Smooth muscle cell (in vitro differentiated cells): ENCODE results near the gene MACROD1. TPM values are rescaled to one million over a fixed set of nuclear protein-coding genes. Genes with fewer than 3 reads are reported as not detected.
A peak's percentile ranks its signal among the peaks of the same experiment; 100 is the strongest.

Experiments
- DNase-seq: peaks from one replicate; lab custom pipeline; 2025; ENCODE audit not compliant: unreplicated experiment; lab: John Stamatoyannopoulos, UW
- H2AFZ ChIP-seq: fragments of 200-600 bp; sonication (generic); 2 replicates; pipeline ENCODE4 v1.6.0; 2016; ENCODE audit warnings: antibody characterized with exemption, low read depth, mild to moderate bottlenecking
- H3F3A ChIP-seq: fragments of 200-600 bp; sonication (generic); 2 replicates; pipeline ENCODE4 v1.6.0; 2017; ENCODE audit warnings: antibody characterized with exemption, low read depth
- H3K27ac ChIP-seq: fragments of 200-600 bp; sonication (generic); 2 replicates; pipeline ENCODE4 v1.5.1; 2016; ENCODE audit warnings: low read depth, mild to moderate bottlenecking
- H3K27me3 ChIP-seq: fragments of 200-600 bp; sonication (generic); 2 replicates; pipeline ENCODE4 v1.6.1; 2016; ENCODE audit warnings: low read depth, mild to moderate bottlenecking
- H3K36me3 ChIP-seq: fragments of 200-600 bp; sonication (generic); 2 replicates; pipeline ENCODE4 v1.5.1; 2016; ENCODE audit warnings: low read depth
- H3K4me1 ChIP-seq: fragments of 200-600 bp; sonication (generic); 2 replicates; pipeline ENCODE4 v1.5.1; 2016; ENCODE audit warnings: low read depth
- H3K4me2 ChIP-seq: fragments of 200-600 bp; sonication (generic); 2 replicates; pipeline ENCODE4 v1.6.0; 2016; ENCODE audit warnings: mild to moderate bottlenecking
- H3K4me3 ChIP-seq: fragments of 200-600 bp; sonication (generic); 2 replicates; pipeline ENCODE4 v1.5.1; 2016; ENCODE audit warnings: mild to moderate bottlenecking
- H3K79me2 ChIP-seq: fragments of 200-600 bp; sonication (generic); 2 replicates; pipeline ENCODE4 v1.6.0; 2016; ENCODE audit warnings: low read depth, mild to moderate bottlenecking
- H3K9ac ChIP-seq: fragments of 200-600 bp; sonication (generic); 2 replicates; pipeline ENCODE4 v1.6.0; 2016; ENCODE audit warnings: low read depth
- H3K9me3 ChIP-seq: fragments of 200-600 bp; sonication (generic); replicated peaks from 2 replicates; pipeline ENCODE4 v1.5.1; 2016; ENCODE audit warnings: low read depth
- H4K20me1 ChIP-seq: fragments of 200-600 bp; sonication (generic); 2 replicates; pipeline ENCODE4 v1.6.0; 2016; ENCODE audit warnings: low read depth
- CTCF ChIP-seq: fragments of 200-600 bp; sonication (generic); IDR thresholded peaks from 2 replicates; pipeline ENCODE4 v1.5.1; 2017; ENCODE audit warnings: borderline replicate concordance, mild to moderate bottlenecking, antibody characterized with exemption; ENCODE audit not compliant: insufficient read depth, poor library complexity, severe bottlenecking
- WGBS: methylation state at CpG from one replicate; pipeline ENCODE4 v1.1.7; 2016; ENCODE audit warnings: low lambda C conversion rate; 5-methylcytosine and 5-hydroxymethylcytosine counted together
- polyA plus RNA-seq: library from polyadenylated mRNA; unstranded; fragments of >200 nt; fragmentation: Nextera tagmentation; extraction: Ambion mirVana; gene quantifications from 2 replicates; pipeline ENCODE4 v1.2.1, GENCODE V29; 2016
- total RNA-seq: library from RNA; depleted of rRNA; stranded (reverse); fragments of >200 nt; gene quantifications from 2 replicates; pipeline ENCODE4 v1.2.3, GENCODE V29; 2014

MACROD1 gene
- total and polyA plus RNA-seq, 2 experiments from 2014 or later = 9.2 to 32.6 TPM

- H3K36me3 ChIP-seq = no peaks in the 10 kb centered on the region
- H3K9me3 ChIP-seq = no peaks in the 10 kb centered on the region
- no peak overlapping the region for H2AFZ ChIP-seq
- peaks cover 63% of the 10 kb centered on the region for H4K20me1 ChIP-seq
- no peak overlapping the region for H3K27ac ChIP-seq
- peak overlapping the region; percentile 97 for H3K4me2 ChIP-seq
- peak; percentile 17 for DNase-seq
- peaks cover 17% of the 10 kb centered on the region for H3K4me1 ChIP-seq
- H3K4me3 ChIP-seq = peak overlapping the region; percentile 56
- H3K27me3 ChIP-seq = peaks cover 64% of the 10 kb centered on the region
- 3% methylated on average over 51 of the region's 85 CpGs for WGBS
- TF ChIP-seq CTCF = no peak
- no peaks in the 10 kb centered on the region for H3K79me2 ChIP-seq
- H3F3A ChIP-seq = no peaks in the 10 kb centered on the region
- no peak overlapping the region for H3K9ac ChIP-seq
These were observed 129.6 kb downstream of the MACROD1 start for GRCh38 chr11:64036087-64037026.

GRCh38 chr11:64035576-64035975 lies 130.3 kb downstream of the MACROD1 start, which contains the start of gene FLRT1:
FLRT1 (plus strand) TSS chr11:64035931; CDS start chr11:64116268, 80,337 bp downstream.
- no peak within 1 kb of the TSS for H3K9ac ChIP-seq
- peak within 1 kb of the TSS; percentile 97 for H3K4me2 ChIP-seq
- H3K4me3 ChIP-seq = peak within 1 kb of the TSS; percentile 56
- peaks cover 14% of the 10 kb centered on the region for H3K4me1 ChIP-seq
- no CpG with 5 or more reads among the region's 64 CpGs for WGBS
- H3K36me3 ChIP-seq = no peaks in the 10 kb centered on the region
- H3K9me3 ChIP-seq = no peaks in the 10 kb centered on the region
- no peaks in the 10 kb centered on the region for H3K79me2 ChIP-seq
- H3F3A ChIP-seq = no peaks in the 10 kb centered on the region
- no peak for DNase-seq
- peaks cover 64% of the 10 kb centered on the region for H3K27me3 ChIP-seq
- TF ChIP-seq CTCF = no peak
- no peak within 1 kb of the TSS for H2AFZ ChIP-seq
- H4K20me1 ChIP-seq = peaks cover 61% of the 10 kb centered on the region
- no peak within 1 kb of the TSS for H3K27ac ChIP-seq

GRCh38 chr11:64035081-64035524 lies 130.8 kb downstream of the MACROD1 start:
- no peaks in the 10 kb centered on the region for H3K36me3 ChIP-seq
- no peak overlapping the region for H2AFZ ChIP-seq
- peaks cover 62% of the 10 kb centered on the region for H3K27me3 ChIP-seq
- peaks cover 61% of the 10 kb centered on the region for H4K20me1 ChIP-seq
- H3K79me2 ChIP-seq = no peaks in the 10 kb centered on the region
- H3K27ac ChIP-seq = no peak overlapping the region
- no peaks in the 10 kb centered on the region for H3F3A ChIP-seq
- H3K4me2 ChIP-seq = peak overlapping the region; percentile 72
- no peak for DNase-seq
- TF ChIP-seq CTCF = no peak
- no peak overlapping the region for H3K4me3 ChIP-seq
- peaks cover 14% of the 10 kb centered on the region for H3K4me1 ChIP-seq
- no peak overlapping the region for H3K9ac ChIP-seq
- WGBS = 51% methylated on average over 11 of the region's 17 CpGs
- H3K9me3 ChIP-seq = no peaks in the 10 kb centered on the region
